HepG2 (cell line): Measurements from ENCODE around the gene SLC13A3.

ENCODE experiments used
- DMAP1 ChIP-seq: IDR thresholded peaks from 2 replicates; pipeline ENCODE4 v1.6.1; 2016
- EZH2 ChIP-seq: conservative IDR thresholded peaks from 2 replicates; pipeline ENCODE4 v1.6.1; 2012; ENCODE audit warnings: mild to moderate bottlenecking, low read depth, low read length, moderate library complexity
- POLR2A ChIP-seq, 2 experiments: IDR thresholded peaks; 2 replicates each; pipeline ENCODE4 v1.6.1; 2011; ENCODE audit warnings: low read depth in 2 of 2, low read length in 2 of 2, mild to moderate bottlenecking in 1 of 2, moderate library complexity in 1 of 2; ENCODE audit not compliant: insufficient read depth in 1 of 2
- ZBTB21 ChIP-seq: sonication (generic); formaldehyde crosslinking; IDR thresholded peaks from 2 replicates; pipeline ENCODE4 v1.4.0; 2020; ENCODE audit warnings: missing genetic modification reagents
- ZFY ChIP-seq: sonication (generic); formaldehyde crosslinking; IDR thresholded peaks from 2 replicates; pipeline ENCODE4 v1.4.0; 2020; ENCODE audit warnings: missing genetic modification reagents
- ZIK1 ChIP-seq: sonication (generic); formaldehyde crosslinking; IDR thresholded peaks from 2 replicates; pipeline ENCODE4 v1.5.0; 2020; ENCODE audit warnings: mild to moderate bottlenecking, low read depth, missing genetic modification reagents, borderline replicate concordance
- TF ChIP-seq, protein P1 (sequence below): sonication (generic); formaldehyde crosslinking; IDR thresholded peaks from 2 replicates; pipeline ENCODE4 v1.5.0; 2020; ENCODE audit warnings: mild to moderate bottlenecking, missing genetic modification reagents, moderate library complexity
- TF ChIP-seq, protein P2 (sequence below): sonication (generic); formaldehyde crosslinking; IDR thresholded peaks from 2 replicates; pipeline ENCODE4 v1.5.0; 2020; ENCODE audit warnings: mild to moderate bottlenecking, missing genetic modification reagents

DNA sequence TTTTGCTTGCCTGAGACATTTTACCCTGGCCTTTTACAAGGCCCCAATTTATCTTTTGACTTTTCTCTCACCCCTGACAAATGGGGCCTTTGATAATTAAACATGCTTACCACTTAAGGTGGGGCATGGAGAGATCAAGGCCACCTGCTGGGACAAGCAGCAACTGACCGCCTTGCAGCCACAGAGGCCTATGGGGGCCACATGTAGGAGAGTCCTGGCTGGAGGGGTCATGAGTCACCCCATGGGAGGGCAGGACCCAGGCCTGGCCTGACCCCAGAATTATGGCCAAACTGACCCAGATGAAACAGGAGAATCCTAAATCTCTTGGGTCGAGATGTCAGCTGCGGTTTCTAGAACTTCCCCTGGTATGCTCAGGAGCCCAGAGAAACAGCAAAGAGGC is 92.3 kb downstream of the SLC13A3 start:
- no peak for TF ChIP-seq DMAP1 (CRISPR knock-in tag)
- TF ChIP-seq, protein P1, sequence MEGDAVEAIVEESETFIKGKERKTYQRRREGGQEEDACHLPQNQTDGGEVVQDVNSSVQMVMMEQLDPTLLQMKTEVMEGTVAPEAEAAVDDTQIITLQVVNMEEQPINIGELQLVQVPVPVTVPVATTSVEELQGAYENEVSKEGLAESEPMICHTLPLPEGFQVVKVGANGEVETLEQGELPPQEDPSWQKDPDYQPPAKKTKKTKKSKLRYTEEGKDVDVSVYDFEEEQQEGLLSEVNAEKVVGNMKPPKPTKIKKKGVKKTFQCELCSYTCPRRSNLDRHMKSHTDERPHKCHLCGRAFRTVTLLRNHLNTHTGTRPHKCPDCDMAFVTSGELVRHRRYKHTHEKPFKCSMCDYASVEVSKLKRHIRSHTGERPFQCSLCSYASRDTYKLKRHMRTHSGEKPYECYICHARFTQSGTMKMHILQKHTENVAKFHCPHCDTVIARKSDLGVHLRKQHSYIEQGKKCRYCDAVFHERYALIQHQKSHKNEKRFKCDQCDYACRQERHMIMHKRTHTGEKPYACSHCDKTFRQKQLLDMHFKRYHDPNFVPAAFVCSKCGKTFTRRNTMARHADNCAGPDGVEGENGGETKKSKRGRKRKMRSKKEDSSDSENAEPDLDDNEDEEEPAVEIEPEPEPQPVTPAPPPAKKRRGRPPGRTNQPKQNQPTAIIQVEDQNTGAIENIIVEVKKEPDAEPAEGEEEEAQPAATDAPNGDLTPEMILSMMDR (CRISPR knock-in tag) = 0 out of 2 replicates have a peak, but pooled peaks have one; percentile 1
- no peak for TF ChIP-seq POLR2A (IDR thresholded peaks at IDR 0.05; ENCODE audit: insufficient read depth in 1 of 2, low read depth in 2 of 2, low read length in 2 of 2)
- TF ChIP-seq EZH2 = no peak
- TF ChIP-seq ZFY (CRISPR knock-in tag) = no peak; the same call in 1 of the 2 replicates
- no peak for TF ChIP-seq ZIK1
- no peak for TF ChIP-seq ZBTB21 (CRISPR knock-in tag)
- TF ChIP-seq, protein P2, sequence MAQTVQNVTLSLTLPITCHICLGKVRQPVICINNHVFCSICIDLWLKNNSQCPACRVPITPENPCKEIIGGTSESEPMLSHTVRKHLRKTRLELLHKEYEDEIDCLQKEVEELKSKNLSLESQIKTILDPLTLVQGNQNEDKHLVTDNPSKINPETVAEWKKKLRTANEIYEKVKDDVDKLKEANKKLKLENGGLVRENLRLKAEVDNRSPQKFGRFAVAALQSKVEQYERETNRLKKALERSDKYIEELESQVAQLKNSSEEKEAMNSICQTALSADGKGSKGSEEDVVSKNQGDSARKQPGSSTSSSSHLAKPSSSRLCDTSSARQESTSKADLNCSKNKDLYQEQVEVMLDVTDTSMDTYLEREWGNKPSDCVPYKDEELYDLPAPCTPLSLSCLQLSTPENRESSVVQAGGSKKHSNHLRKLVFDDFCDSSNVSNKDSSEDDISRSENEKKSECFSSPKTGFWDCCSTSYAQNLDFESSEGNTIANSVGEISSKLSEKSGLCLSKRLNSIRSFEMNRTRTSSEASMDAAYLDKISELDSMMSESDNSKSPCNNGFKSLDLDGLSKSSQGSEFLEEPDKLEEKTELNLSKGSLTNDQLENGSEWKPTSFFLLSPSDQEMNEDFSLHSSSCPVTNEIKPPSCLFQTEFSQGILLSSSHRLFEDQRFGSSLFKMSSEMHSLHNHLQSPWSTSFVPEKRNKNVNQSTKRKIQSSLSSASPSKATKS (CRISPR knock-in tag) = no peak
